Activated T-cell treated with anti-CD3 and anti-CD28 coated beads, Interleukin-2, amount 50 U/mL, for 48 hours (primary cell): ENCODE results near the gene CLIP2.
A peak's percentile ranks its signal among the peaks of the same experiment; 100 is the strongest.

Experiments
- DNase-seq, 2 experiments: peaks; one replicate each; pipeline ENCODE4 v3.0.0-alpha.2; 2020

The CLIP2 gene

DNA sequence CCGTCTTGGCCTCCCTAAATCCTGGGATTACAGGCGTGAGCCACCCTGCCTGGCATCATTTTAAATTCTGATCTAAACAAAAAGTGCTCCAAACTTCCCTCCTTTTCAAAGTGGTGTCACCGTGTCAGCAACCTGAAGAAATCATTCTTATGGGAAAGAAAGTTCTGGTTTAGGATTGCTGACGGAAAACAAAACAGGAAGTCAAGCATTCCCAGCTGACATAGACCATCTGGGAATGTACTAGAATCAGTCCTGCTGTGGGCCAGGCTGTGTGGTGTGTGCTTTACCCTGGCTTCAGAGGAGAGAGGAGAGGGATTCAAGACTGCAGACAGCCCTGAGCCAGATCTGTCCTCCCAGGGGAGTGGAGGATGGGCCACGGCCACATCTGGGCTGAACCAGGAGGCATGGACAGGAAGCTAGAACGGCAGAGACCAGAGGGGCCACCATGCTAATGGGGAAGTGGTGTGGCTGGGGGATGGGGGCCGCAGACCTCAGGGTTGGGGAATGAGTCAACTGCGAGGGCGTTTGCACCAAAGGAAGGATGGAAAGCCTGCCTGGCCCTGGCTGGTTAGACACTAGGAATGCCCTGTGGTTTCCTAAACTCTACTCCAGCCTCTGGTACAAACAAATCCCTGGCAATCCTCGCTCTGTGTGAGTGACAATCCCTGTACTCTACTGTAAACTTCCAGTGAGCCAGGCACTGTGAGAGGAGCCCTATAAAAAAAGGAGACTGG, 16.7 kb upstream of the CLIP2 start:
- peak; percentile 49 to 53 for DNase-seq

DNA sequence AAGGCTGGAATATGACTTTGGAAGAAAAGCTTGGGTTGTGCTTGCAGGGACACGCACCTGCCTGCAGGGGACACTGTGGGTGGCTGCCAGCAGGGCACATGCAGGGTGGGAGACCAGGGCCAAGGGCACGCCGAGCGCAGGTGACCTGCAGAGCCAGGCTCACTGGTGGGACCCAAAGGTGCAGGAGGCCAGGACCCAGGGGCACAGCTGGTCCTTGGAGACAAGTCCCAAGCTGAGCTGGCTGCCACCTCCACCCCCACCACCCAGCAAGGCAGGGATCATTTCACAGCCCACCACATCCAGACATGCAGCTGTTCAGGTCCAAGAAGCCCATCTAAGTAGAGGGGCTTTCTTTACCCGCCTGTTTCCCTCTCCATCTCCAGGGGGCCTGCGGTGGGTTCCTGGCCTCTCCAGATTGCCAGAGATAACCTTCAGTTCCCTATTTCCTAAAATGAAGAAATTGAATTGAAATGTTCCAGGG, 13.8 kb upstream of the CLIP2 start:
- peak; percentile 23 to 33 for DNase-seq

DNA sequence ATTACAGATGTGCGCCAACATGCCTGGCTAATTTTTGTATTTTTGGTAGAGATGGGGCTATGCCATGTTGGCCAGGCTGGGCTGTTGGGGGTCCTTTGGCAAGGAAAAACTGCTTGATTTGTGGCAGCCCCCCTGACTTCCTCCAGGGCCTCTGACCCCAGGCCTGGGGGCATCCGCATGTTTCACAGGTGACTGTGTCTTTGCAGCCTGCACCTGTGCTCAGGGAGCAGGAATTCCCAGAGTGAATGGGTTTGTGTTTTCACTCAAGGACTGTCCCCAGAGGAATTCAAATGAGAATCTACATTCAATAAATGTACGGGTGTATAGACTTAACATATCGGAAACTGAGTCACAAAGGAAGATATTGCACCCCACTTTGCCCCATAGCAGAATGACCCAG, 11.6 kb upstream of the CLIP2 start:
- DNase-seq = no peak

DNA sequence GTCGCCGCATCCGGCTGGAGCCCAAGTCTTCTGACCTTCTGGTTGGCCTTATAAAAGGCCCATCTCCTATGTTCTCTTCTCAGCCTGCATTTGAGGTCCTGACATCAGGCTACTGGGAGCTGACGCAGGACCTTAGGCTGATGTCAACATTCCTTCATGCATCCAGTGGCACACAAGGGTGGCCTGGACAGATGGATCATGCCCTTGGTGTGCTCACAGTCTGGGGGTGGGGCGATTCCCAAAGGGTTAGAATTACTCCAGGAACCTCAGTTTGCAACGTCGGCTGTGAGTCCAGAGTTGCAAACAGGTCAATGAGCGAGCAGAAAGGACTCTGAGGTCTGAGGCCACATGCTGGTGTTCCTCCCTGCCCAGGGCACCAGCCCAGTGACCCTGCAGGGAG, 8.2 kb upstream of the CLIP2 start:
- no peak for DNase-seq

DNA sequence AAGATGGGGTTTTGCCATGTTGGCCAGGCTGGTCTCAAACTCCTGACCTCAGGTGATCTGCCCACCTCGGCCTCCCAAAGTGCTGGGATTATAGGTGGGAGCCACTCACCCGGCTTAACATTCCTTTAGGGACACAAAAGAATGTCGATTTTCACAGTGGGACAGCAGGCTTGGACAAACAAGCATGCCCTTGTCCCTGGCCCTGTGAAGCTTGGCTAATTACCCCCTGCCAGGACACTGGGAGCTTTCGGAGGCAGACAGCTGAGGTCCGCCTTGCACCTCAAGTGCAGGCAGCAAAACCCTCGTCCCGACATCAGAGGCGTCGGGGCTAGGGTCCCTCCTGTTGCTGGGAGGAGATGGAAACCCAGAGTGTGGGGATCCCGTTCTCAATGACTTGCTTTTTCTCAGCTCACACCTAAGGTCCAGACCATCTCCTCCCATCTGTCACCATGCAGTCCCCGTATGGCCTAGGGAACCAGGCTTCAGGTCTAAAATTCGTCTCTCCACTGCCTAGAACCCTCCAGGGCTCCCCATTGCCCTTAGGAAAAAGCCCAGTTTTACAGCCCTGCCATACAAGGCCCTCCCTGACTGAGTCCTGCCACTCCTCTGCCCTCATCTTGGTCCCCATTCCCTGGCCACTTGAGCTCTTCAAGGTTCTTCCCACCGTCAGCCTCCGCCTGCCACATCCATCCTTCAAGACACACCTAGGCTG, 6.3 kb upstream of the CLIP2 start:
- no peak for DNase-seq

DNA sequence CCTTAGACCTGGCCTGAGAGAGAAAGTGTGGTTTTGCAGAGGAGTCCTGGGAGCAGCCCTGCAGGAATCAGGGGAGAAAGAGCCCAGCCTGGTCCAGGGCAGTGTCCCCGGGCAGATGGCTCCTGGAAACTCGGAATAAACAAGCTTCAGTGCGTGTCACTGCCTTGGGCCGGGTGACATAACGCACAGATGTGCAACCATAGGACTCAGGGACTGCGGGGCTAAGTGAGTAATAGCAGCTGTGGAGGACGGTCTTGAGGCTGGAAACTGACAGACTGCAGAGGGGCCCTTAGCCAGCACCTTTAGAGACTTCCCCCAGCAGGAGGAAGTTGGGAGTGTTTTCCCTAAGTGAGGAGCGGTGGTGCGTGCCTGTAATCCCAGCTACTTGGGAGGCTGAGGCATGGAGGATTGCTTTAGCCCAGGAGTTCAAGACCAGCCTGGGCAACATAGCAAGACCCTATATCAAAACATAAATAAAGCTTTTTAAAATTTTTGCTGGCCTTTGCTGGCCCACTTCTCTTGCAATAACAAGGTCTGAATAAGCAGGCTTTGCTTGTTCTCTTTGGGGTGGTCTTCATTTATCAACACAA, 5.3 kb upstream of the CLIP2 start:
- DNase-seq = no peak

DNA sequence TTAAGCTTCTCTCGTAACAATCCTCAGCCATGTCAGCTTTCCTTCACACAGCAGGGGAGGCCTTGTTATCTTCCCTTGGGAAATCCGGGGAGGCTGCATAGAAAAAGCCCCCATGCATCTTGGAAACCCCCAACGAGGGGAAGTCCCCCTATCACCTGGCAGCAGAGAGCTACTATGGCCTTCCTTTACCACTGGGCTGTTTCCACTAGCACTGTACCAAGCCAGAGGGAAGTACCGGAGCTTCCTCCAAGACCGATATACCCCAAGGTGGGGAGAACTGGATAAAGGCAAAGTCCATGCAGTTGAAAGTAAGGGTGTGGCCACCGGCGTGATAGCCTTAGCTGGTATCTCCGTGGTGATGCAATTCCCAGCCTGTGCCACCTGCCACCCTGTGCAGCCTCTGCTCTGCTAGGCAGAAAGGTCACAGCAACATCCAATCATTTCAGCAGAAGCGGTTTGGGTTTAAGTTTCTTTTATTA, 4.4 kb upstream of the CLIP2 start:
- no peak for DNase-seq

DNA sequence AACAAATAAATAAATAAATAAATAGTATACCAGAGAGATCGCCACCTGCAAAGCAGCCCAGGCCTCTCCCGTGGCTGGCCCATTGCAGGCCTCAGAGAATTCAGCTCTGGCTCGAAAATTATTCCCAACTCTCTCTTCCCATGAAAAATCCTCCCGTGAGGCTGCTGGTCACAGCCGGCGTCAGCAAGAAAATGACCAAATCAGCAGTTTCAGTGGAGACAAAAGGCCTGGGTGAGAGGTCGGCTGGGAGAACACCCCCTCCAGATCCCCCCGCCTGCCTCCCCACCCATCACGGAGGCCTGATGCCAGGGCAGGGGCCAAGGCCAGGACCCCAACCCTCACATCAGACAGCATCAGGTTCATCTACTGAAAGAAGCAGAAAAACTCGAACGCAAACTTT, 3.1 kb upstream of the CLIP2 start:
- DNase-seq = no peak

DNA sequence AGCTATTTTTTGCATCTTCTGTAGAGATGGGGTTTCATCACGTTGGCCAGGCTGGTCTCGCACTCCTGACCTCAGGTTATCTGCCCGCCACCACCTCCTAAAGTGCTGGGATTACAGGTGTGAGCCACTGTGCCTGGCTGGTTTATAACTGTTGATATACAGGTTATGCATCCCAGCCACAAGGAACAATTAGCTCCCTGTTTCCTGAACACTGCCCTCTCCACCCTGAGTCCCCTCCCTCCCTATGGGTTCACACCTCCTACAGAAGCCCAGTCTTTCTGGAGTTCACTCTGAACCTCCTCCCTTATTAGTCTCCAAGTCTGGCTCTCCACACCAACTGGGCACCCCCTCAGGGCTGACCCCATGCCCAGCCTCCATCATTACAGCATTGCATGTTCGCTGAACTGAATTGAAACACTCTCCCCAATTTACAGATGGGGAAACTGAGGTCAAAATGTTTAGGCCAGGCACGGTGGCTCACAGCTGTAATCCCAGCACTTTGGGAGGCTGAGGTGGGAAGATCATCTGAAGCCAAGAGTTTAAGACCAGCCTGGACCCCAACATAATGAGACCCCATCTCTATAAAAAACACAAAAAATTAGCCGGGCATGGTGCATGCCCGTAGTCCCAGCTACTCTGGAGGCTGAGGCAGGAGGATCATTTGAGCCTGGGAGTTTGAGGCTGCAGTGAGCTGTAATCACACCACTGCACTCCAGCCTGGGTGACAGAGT, 1.7 kb upstream of the CLIP2 start:
- no peak for DNase-seq

DNA sequence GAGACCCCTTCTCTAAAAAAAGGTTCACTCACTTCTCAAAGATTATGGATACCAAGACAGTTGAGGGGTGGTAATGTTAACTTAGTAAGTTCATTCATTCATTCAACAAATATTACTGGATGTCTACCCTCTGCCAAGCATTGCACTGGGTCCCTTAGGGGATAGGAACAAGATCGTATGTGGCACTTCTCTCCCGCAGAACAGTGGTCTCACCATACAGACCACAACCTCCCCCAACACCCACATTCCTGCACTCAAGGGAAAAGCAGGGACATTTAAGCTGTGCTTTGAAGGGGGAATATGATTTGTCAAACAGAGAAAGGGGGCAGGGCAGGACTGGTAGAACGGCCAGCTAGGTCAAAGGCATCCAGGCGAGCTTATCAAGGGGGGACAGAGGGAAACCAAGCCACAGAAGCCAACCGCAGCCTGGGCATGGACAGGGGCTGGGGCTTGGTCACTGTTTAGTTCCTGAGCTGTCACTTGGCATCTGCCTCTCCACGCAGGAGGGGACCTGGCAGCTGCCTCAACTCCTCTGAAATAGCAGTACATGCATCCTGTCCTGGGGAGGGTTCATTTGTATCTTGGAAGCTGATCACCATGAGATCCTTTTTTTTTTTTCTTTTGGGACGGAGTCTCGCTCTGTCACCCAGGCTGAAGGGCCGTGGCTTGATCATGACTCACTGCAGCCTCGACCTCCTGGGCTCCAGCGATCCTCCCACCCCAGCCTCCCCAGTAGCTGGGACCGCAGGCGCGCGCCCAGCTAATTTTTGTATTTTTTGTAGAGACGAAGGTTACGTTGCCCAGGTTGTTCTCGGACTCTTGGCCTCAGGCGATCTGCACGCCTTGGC, 949 bp upstream of the CLIP2 start:
- no peak for DNase-seq

DNA sequence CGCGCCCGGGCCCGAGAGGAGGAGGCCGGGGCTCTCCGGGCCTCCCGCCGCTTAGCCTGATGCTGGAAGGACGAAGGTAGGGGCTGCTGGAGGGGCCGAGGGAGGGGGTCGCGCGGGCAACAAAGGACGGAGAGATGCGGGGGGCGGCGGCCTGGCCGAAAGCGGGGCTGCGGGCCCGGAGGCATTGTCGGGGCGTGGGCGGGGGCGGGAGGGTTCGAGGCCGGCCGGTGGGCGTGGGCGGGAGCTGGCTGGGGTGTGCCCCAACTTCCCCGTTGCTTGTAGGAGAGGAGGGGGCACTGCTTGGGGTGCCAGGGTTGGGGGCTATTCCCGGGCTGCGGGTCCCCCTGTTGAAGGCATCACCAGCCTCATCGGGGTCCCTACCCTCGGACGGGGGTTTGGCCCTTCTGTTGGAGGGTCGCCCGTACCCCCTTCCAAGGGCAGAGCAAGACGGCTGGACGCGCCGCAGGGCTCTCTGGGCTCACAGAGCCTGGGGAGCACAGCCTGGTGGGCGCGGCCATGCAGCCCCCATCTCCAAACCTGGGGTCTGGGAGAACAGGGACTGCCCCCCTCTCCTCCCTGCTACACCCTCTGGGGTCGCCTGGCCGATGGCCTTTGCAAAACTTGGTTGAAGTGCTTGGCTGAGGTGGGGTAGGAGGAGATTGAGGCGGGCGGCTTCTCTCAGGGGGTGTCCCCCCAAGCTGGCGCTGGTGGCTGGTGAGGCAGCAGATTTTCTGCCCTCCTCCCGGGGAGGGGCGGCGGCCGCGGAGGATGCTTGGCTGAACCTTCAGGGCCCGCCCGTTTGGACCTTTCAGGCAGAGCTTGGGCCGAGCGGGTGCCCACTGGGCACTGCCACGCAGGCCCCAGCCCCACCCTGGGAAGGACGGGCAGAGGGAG, 699 bp downstream of the CLIP2 start:
- peak; percentile 34 to 35 for DNase-seq

DNA sequence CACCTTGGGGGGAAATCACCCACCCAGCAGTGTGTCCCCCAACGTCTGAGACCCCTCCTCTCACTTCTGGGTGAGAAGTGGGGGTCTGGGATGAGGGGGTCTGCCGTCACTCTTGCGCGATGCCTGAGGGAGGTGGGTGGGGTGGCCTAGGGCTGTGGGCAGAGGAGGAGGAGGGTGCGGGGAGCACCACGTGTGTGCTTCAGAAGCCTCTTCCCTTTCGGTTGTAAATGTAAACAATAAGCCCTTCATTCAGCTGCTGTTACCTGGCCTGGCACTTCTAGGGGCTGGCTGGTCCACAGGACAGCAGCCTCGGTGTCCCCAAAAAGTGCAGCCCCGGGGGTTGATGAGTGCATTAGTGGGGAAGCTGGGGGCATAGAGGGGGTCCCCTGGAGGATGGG, 1.3 kb downstream of the CLIP2 start:
- DNase-seq = no peak

DNA sequence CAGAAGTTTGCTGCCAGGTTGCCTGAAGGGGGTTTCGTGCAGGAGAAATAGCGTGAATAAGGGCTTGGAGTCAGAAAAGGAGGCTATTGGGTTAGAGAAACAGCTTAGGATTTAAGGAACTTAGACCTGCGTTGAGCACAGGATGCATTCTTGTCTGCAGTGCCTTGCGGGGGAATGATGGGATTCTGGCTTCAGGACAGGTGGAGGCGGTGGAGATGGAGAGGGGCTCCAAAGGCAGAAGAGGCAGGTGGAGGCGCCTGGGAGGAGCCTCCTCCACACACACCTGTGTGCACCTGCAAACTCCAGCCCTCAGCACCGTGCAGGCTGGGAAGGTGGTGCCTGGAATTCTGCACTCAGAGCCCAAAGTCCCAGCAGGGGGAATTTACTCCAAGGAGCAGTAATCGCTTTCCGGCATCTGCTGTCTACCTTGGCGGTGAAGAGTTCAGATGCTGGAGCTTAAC, 1.8 kb downstream of the CLIP2 start:
- DNase-seq = no peak

DNA sequence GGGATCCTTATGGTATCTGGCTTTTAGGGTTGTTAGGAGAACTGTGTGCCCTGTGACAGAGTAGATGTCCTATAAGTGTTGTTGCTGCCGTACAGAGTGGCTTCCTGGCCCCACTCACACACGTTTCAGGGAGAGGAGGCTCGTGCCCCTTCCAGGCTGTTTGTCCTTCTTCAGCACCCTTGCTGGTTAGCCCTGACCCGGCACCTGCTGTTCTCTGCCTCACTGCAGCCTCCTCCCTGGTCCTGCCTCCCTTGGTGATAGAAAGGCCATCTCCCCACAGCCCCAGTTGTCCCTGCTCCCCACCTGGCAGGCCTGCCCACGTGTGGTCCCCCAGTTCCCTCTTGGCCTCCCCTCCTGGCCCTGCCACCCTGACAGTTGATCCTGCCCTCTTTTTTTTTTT, 2.3 kb downstream of the CLIP2 start:
- no peak for DNase-seq

DNA sequence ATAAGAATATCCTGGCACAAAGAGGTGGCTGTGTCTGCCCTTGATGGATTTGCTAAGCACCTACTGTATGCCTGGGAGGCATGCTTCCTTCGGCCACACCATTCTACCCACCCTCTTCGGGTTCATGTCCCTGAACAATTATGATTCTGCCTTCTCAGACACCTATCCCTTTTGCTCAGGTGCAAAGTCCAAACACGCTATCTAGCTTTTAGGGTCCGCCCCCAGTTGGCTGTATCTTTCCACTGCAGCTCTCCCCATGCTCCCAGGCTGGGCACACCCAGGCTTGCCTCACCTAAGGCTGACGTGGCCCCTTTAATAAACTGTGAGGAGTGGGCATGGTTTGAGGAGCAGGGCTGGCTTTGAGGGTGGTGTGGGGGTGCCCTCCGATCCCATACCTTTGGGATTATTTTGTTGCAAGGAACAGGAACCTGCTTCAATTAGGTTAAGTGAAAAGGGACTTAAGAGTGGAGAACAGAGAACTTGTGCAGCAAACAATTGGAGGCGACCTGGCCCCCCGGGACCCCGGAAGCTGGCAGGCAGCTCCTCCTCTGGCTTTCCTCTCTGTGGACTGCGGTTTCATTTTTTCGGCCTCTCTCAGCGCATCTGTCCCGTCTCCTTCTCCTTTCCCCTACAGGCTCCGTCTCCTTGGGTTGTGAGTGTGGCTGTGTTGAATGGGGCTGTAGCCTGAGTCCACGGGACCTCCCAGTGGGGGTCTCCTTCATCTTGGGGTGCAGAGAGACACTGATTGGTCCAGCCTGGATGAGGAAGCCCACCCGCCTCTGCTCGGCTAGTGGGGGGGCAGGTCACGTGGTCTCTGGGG, 3.8 kb downstream of the CLIP2 start:
- no peak for DNase-seq

DNA sequence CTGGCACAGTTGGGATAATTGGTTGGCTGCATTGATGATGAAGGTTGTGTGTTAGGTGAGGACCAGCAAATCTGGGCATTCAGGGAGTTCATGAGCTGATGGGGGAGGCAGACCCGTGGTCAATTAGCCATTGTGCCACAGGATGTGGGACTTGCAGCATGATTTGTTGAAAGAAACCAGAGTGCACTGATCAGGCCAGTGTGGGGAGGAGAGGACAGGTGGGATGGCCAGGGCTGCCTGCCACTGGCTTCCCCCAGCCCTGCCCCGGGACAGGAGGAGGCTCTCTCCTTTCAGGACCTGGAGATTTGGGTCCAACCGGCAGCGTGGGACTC, 4.3 kb downstream of the CLIP2 start:
- DNase-seq = no peak

DNA sequence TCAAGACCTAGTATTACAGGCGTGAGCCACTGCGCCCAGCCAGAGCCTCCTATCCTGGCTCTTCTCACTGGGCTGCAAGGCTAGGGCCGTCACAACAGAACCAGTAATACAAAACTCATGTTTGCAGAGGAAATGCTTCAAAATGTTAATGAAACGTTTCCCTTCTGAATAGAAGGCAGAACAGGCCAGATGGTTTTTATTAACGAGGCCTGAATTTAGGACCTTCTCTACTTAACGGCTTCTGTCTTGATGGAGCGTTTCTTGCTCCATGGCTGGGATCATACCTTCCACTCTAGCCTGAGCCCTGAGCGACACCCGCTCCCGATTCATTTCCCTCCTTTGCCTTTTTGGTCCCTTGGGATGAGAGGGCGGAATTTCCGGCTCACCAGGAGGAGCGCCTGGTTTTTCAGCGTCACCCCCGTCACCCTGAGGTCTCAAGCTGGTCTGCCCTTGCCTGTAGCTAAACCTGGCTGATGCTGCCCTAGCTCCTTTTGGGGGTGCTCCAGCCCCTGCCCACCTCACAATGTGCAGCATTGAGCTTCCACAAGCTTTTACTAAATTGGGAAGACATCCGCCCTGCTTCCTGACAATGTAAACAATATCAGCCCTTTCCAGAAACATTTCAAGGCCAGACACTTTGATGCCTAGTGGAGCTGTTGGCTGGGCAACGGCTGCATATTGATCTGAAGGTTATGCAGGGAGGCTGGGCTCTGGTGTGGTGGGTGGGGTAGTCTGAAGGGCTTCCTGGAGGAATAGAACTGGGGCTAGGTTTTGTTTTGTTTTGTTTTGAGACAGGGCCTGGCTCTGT, 5.2 kb downstream of the CLIP2 start:
- no peak for DNase-seq

DNA sequence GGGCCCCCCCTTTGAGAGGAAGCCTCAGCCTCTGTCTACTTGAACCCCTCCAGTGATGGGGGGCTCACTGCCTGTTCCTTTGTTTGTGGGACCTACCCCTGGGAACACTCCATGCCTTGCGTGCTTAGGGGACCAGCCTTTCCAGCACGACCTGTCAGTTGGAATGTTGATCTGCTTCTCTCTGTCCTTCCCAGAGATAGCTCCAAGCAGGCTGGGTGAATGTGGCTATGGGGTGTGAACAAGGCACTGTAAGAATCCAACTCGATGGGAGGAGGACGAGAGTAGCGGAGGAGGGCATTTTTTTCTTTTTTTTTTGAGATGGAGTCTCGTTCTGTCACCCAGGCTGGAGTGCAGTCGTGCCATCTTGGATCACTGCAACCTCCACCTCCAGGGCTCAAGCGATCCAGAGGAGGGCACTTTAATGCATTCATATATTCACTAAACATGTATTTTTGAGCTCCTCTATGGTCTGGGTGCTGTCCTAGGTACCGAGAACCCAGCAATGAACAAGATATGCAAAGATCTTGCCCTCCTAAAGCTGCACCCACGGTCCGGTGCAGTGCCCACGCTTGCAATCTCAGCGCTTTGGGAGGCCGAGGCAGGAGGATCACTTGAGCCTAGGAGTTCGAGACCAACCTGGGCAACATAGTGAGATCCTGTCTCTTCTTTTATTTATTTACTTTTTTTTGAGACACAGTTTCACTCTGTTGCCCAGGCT, 8.5 kb downstream of the CLIP2 start:
- no peak for DNase-seq

DNA sequence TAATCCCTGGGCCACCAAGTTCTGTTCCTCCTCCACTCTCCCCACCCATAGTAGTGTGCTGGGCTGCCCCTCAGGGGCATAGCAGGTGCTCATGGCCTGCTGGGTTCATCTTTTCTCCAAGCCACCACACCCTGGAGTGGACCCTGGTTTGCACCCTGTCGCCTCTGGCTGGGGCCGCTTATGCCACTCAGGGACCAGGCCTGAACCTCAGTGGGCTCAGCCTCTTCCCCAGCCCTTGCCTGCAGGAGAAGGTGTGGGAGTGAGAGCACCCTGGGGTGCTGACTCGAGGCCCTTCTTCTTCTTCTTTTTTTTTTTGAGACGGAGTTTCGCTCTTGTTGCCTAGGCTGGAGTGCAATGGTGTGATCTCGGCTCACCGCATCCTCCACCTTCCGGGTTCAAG, 10.2 kb downstream of the CLIP2 start:
- no peak for DNase-seq
